Measurements from ENCODE around the gene ZEB1.

Gene ZEB1

DNA sequence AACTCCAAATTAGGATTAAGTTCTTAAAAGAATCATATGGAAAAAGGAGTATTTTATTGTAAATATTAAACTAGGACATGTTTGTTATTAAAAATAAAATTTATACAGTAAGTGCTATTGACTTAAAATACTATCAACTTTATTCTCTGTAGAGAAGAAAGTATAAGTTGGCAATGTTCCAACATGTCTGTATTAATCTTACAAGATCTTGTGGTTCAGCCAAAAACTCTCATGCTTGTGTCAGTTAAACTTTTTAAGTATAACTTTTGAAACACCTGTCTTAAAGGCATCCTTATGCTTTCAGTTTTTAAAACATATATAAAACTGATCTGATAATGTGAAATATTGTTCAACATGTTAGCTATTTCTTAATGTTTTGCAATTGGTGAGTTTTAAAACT is 160.7 kb downstream of the ZEB1 start:
- no peaks in the 10 kb centered on the region for H3K27me3 ChIP-seq (ENCODE audit: low read length)
- no peaks in the 10 kb centered on the region for H3K9me3 ChIP-seq (ENCODE audit: insufficient read depth, low read length)
- no peak overlapping the region for H3K27ac ChIP-seq (ENCODE audit: low read depth, low read length)
- H3F3A ChIP-seq (ENCODE audit: insufficient read depth): no peaks in the 10 kb centered on the region
- no peak overlapping the region for H3K4me2 ChIP-seq (ENCODE audit: low read depth, low read length, poor library complexity, severe bottlenecking)
- H3K36me3 ChIP-seq (ENCODE audit: low read length): no peaks in the 10 kb centered on the region
- no peaks in the 10 kb centered on the region for H3K9me2 ChIP-seq (replicated peaks; ENCODE audit: insufficient read depth, low read length)
- no peaks in the 10 kb centered on the region for H4K20me1 ChIP-seq (ENCODE audit: low read depth, low read length)
- no peak overlapping the region for H3K9ac ChIP-seq (ENCODE audit: low read length)
- H2AFZ ChIP-seq (ENCODE audit: low read depth, low read length, severe bottlenecking): no peak overlapping the region
- no peaks in the 10 kb centered on the region for H3K79me2 ChIP-seq (ENCODE audit: insufficient read depth, low read length)
- TF ChIP-seq CTCF (IDR thresholded peaks at IDR 0.05; ENCODE audit: insufficient read depth, low read length, poor library complexity, severe bottlenecking) (no peak), EZH2phosphoT487 (conservative IDR thresholded peaks at IDR 0.05; ENCODE audit: low read length) (no peak)
- no peak overlapping the region for H3K4me3 ChIP-seq (ENCODE audit: insufficient read depth, low read length, poor library complexity, severe bottlenecking)

DNA sequence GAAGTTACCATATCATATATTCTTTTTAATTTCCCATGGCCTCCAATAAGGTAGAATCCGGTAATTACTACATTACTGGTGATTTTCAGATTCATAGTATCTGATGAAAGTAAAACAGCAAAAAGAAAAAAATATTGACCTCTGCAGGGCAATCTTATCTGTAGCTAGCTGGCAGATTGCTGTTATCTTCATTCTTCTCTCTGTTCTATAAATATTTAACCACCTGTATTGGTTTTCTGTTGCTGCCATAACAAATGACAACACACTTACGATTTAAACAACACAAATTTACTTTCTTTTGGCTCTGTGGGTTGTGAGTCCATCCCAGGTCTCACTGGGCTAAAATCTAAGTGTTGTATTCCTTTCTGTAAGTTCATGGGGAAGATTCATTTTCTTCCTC is 164.5 kb downstream of the ZEB1 start:
- peaks cover under 1% of the 10 kb centered on the region; the same call in 1 of the 2 replicates for H3K79me2 ChIP-seq (ENCODE audit: insufficient read depth, low read length)
- no peak for TF ChIP-seq CTCF (IDR thresholded peaks at IDR 0.05; ENCODE audit: insufficient read depth, low read length, poor library complexity, severe bottlenecking)
- no peak for TF ChIP-seq EZH2phosphoT487 (conservative IDR thresholded peaks at IDR 0.05; ENCODE audit: low read length)
- H3K27ac ChIP-seq (ENCODE audit: low read depth, low read length): no peak overlapping the region
- no peaks in the 10 kb centered on the region for H3K36me3 ChIP-seq (ENCODE audit: low read length)
- H3K27me3 ChIP-seq (ENCODE audit: low read length): no peaks in the 10 kb centered on the region
- H3K9ac ChIP-seq (ENCODE audit: low read length): no peak overlapping the region
- no peaks in the 10 kb centered on the region for H4K20me1 ChIP-seq (ENCODE audit: low read depth, low read length)
- no peak overlapping the region for H3K4me2 ChIP-seq (ENCODE audit: low read depth, low read length, poor library complexity, severe bottlenecking)
- no peaks in the 10 kb centered on the region for H3F3A ChIP-seq (ENCODE audit: insufficient read depth)
- H2AFZ ChIP-seq (ENCODE audit: low read depth, low read length, severe bottlenecking): no peak overlapping the region
- H3K4me3 ChIP-seq (ENCODE audit: insufficient read depth, low read length, poor library complexity, severe bottlenecking): no peak overlapping the region
- H3K9me2 ChIP-seq (replicated peaks; ENCODE audit: insufficient read depth, low read length): no peaks in the 10 kb centered on the region
- no peaks in the 10 kb centered on the region for H3K9me3 ChIP-seq (ENCODE audit: insufficient read depth, low read length)

GRCh38 chr10:31484431-31485135 is 165.6 kb downstream of the ZEB1 start:
- no peak overlapping the region for H3K4me3 ChIP-seq (ENCODE audit: insufficient read depth, low read length, poor library complexity, severe bottlenecking)
- H2AFZ ChIP-seq (ENCODE audit: low read depth, low read length, severe bottlenecking): no peak overlapping the region
- H4K20me1 ChIP-seq (ENCODE audit: low read depth, low read length): no peaks in the 10 kb centered on the region
- no peak overlapping the region for H3K9ac ChIP-seq (ENCODE audit: low read length)
- no peaks in the 10 kb centered on the region for H3F3A ChIP-seq (ENCODE audit: insufficient read depth)
- no peaks in the 10 kb centered on the region for H3K27me3 ChIP-seq (ENCODE audit: low read length)
- TF ChIP-seq CTCF (IDR thresholded peaks at IDR 0.05; ENCODE audit: insufficient read depth, low read length, poor library complexity, severe bottlenecking): no peak
- TF ChIP-seq EZH2phosphoT487 (conservative IDR thresholded peaks at IDR 0.05; ENCODE audit: low read length): no peak
- no peaks in the 10 kb centered on the region for H3K9me2 ChIP-seq (replicated peaks; ENCODE audit: insufficient read depth, low read length)
- H3K4me2 ChIP-seq (ENCODE audit: low read depth, low read length, poor library complexity, severe bottlenecking): no peak overlapping the region
- no peaks in the 10 kb centered on the region for H3K9me3 ChIP-seq (ENCODE audit: insufficient read depth, low read length)
- no peak overlapping the region for H3K27ac ChIP-seq (ENCODE audit: low read depth, low read length)
- H3K36me3 ChIP-seq (ENCODE audit: low read length): no peaks in the 10 kb centered on the region
- peaks cover 5% of the 10 kb centered on the region; the same call in 1 of the 2 replicates for H3K79me2 ChIP-seq (ENCODE audit: insufficient read depth, low read length)
